Central memory CD4-positive, alpha-beta T cell (primary cell): Measurements from ENCODE around the gene SEL1L.
"Not testable (repeated sequence)": the region's sequence is repeated elsewhere in the genome, so short reads cannot be mapped to it uniquely, and the experiment has no call there.

Experiments used
- DNase-seq: peaks from one replicate; pipeline ENCODE4 v3.0.0; 2022

Gene SEL1L

DNA sequence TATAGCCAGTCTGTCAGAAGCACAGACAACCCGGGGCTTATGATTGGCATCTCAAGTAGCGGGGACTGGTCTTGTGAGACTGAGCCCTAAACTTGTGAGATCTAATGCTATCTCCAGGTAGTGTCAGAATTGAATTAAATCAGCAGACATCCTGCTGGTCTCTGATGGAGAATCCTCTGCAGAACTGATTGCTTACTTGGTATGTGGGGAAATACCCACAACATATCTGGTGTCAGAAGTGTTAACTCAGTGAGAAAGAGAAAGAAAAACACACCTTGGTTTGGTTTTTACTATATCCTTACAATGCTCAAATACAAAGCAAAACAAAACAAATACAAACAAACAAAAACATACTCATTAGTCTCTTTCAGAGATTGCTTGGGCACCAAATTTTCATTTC, 10.0 kb downstream of the SEL1L start:
- DNase-seq = no peak

DNA sequence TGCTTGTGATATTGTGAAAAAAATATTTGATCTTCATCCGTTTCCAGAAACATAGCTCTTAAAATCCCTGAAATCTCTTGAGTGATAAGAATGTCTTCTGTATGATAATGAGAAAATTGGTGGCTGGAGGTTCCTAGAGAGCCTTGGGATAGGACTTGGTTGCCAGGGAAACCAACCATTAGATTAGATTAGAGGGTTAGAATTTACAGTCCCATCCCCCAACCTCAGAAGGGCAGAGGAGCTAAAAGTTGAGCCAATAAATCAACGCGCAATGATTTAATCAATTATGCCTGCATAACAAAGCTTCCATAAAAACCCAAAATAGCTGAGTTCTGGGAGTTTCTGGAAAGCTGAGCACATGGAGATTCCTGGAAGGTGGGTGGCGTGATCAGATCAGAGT, 10.6 kb downstream of the SEL1L start:
- DNase-seq = no peak

DNA sequence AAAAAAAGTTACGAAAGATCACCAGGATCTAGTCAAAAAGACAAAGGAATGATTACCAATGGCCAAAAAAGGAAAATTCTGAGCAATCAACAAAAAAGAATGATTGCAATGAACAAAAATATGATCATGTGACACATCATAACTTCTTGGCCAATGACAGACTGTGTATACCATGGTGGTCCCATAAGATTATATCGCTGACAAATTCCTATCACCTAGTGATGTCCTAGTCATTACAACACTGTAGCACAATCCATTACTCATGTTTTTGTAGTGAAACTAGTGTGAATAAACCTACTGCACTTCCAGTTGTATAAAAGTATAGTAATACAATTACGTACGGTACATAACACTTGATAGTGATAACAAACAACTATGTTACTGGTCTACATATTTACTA, 12.3 kb downstream of the SEL1L start:
- DNase-seq = no peak

GRCh38 chr14:81519200-81520011, 14.2 kb downstream of the SEL1L start:
- peak; percentile 5 for DNase-seq

DNA sequence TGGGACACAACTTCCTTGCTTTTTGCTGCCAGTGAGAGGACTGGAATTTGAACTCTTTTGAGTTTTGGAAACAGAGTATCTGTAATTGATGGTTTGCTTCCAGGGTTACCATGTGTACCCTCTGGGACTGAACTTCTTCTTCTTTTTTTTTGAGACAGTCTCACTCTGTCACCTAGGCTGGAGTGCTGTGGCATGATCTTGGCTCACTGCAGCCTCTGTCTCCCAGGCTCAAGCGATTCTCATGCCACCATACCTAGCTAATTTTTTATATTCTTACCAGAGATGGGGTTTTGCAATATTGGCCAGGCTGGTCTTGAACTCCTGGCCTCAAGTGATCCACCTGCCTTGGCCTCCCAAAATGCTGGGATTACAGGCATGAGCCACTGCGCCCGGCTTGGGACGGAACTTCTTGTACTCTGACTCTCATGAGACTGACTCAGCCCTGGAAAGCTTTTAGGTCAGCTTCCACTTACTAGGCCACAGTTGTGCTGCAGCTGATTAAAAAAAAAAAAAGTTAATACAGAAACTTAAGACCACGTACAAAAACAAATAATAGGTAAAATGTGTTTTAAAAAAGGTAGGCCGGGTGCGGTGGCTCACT, 15.8 kb downstream of the SEL1L start:
- DNase-seq = no peak

DNA sequence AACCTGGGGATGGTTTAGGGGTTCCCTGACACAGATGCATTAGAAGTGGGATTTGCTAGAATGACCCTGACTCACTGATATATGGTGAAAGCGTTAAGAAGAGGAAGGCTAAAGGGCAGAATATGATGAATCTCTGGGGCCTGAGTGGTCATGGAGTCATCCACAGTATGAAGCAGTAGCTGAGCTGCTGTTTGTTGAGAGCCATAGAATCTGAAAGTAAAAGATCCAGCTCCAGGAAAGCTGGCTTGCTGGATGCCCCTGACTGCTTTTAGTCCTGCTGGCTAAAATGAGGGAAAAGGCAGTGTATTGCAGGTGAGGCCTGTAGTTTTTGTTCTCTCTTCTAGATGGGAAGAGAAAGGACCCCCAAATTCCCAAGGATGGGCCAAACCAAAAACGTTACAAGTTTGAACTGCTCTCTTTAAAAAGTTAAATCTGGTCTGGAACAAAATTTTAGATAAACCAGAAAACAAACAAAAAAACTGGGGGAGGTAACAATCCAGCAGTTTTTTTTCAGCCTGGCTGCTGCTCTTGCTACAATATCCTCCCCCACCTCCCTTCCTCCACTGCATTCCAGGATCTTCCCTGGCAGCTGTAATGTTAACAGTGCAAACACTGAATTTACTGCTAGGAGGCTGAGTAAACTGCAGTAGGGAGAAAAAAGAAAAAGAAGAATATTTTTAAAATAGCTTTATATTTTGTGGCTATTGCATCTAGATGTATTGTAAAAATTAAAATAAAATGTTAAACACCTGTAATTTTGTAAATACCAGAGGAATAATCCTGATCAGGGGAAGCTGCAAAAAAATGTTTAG, 16.5 kb downstream of the SEL1L start:
- DNase-seq = no peak

- DNase-seq = not testable (repeated sequence)
Observed at GRCh38 chr14:81515927-81516326, 17.7 kb downstream of the SEL1L start.

DNA sequence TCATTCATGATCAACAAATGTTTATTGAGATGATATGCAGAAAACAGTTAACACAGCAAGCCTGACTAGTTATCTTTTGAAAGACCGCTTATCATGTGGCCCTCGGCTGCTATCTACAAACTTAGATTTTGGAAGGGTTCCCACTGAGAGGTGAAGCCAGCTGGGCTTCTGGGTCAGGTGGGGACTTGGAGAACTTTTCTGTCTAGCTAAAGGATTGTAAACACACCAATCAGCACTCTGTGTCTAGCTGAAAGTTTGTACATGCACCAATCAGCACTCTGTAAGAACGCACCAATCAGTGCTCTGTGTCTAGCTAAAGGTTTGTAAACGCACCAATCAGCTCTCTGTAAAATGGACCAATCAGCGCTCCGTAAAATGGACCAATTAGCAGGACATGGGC, 20.8 kb downstream of the SEL1L start:
- not testable (repeated sequence) for DNase-seq

- no peak for DNase-seq
Observed at GRCh38 chr14:81511111-81511904, 22.3 kb downstream of the SEL1L start.

GRCh38 chr14:81509838-81510452, 23.7 kb downstream of the SEL1L start:
- DNase-seq = no peak

- no peak for DNase-seq
Observed at GRCh38 chr14:81509321-81509720, 24.3 kb downstream of the SEL1L start.

DNA sequence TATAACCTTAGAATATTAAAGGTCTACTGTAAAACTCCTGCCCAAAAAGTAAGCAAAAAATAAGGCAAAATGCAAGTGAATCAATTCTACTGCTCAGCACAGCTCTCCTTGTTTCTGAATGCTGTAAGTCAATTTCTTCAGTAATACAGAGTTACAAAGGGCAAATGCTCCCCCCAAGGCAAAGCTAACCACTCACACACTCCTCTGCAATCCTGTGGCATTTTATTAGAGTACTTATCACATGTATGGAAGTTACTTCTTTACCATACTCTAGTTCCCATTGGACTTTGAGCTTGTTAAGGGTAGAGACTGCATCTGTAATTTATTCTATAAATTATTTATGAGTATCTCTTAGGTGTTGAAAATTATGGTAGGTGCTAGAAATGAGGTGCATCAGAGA, 27.2 kb downstream of the SEL1L start:
- no peak for DNase-seq

GRCh38 chr14:81504864-81505263, 28.8 kb downstream of the SEL1L start:
- DNase-seq = no peak

DNA sequence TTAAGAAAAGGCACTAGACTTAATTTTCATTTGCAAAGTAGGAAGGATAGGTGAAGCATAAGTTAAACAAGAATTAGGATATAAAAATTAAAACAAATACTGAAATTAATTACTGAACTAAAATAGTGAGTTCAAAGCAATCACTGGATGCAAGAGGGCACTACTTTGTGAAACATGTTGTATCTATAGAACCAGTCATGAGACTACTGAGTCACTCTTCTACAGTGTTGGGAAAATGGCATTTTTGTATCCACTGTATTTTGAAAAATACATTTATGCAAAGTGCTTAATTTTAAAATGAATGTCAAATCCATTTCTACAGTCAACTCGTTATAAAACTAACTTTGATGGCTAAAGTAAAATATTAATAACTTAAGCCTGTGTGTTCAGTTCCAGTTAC, 47.9 kb downstream of the SEL1L start:
- DNase-seq = no peak

GRCh38 chr14:81485372-81485771, 48.3 kb downstream of the SEL1L start:
- peak; percentile 15 for DNase-seq

DNA sequence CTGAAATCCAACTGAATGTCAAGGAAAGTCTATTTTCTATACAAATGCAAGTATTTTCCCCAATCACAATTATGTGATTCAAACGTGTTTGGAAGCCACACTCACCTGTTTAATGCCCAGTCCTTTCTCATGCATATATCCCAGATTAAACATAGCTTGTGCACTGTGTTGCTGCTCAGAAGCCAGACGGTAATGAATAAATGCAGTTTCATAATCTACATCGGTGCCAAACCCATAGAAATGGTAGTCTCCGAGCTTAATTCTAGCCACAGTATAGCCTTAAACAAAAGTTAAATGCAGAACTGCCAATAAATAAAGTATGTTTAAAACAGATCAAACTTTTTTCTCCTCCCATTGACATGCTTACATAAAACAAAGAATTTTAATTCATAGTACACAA, 49.5 kb downstream of the SEL1L start:
- DNase-seq = no peak

DNA sequence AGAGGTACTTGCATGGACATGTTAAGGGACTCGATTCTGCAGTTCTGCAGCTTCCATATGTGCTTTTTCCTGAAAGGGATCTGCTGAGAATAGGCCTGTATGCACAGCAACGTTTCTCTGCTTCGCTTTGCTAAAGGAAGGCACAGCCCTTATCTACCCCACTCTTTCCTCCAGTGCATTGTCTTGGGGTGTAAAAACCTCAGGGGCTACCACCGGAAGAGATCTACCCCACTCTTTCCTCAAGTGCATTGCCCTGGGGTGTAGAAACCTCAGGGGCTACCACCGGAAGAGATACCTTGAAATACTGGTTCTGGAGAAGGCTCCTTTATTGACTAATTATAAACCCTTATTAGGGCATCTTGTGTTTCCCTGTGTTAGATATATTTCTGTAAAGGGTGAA, 52.9 kb downstream of the SEL1L start:
- DNase-seq = no peak

DNA sequence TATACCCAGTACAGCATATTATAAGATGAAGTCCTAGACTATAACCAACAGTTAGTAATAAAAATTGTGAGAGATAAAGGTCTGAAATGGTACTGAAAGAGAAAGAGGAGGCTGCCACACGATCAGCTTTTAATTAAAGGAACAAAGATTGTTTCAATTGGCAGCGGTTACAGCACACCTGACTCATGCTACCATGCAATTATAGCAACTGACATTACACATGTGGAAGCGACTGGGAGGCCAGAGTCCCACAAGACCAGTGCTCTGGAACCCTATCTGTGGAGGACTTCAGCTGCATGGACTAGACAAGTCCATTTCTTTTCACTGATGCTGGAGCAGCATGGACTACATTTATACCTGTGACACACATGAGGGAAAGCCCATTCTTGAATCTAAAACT, 55.2 kb downstream of the SEL1L start:
- no peak for DNase-seq

DNA sequence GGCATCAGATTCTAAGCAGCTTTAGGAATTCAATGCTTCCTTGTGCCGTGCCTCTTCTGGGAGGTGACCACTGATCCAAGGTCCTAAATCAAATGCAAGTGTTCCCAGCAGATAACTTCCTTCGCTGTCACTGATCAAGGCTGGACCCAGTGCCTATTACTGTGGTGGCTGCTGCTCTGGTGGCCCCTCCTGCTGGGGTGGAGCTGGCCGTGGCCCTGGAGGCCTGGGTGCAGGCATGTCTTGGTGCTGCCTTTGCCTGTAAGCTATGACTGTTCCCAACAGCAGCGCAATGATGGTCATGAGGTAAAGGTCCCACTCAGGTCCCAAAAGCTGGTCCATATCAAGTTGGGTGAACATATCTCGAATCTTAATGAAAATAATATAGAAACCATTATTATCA, 56.8 kb downstream of the SEL1L start:
- DNase-seq = no peak

GRCh38 chr14:81474685-81475324, 58.8 kb downstream of the SEL1L start:
- DNase-seq = no peak

DNA sequence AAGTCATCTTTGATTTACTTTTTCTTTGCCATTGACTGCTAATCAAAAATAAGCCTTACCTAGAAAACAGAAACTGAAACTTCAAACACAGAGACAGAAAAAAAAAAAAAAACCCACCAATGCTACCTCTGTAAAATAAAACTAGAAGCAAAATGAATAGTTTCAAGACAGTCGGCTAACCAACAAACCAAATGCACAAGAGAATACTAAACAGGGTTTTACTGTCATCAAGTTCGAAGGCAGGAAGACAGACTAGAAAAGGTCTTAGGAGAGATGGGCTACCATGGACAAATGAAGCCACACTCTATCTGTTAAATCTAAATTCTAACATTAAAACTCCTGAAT, 59.5 kb downstream of the SEL1L start:
- DNase-seq = no peak
